IgD-negative memory B cell (primary cell): ENCODE measurements around the gene GAL3ST1. TPM values are rescaled to one million over a fixed set of nuclear protein-coding genes. Genes with fewer than 3 reads are reported as not detected.
"Not testable (repeated sequence)": the region's sequence is repeated elsewhere in the genome, so short reads cannot be mapped to it uniquely, and the experiment has no call there.

Experiments used
- H3K27ac Mint-ChIP-seq, 3 donors: one replicate each; pipeline ENCODE4 v1.8.0; 2020 to 2022; ENCODE audit warnings: mild to moderate bottlenecking in 3 of 3, mixed read lengths in 3 of 3, moderate library complexity in 1 of 3
- H3K27me3 Mint-ChIP-seq: one replicate; pipeline ENCODE4 v1.8.0; 2021; ENCODE audit warnings: mixed read lengths
- H3K36me3 Mint-ChIP-seq: one replicate; pipeline ENCODE4 v1.8.0; 2020; ENCODE audit warnings: mild to moderate bottlenecking, mixed read lengths
- H3K4me1 Mint-ChIP-seq, 3 donors: one replicate each; pipeline ENCODE4 v1.8.0; 2020 to 2022; ENCODE audit warnings: mixed read lengths in 3 of 3, mild to moderate bottlenecking in 1 of 3
- H3K4me3 Mint-ChIP-seq, 4 donors: one replicate each; pipeline ENCODE4 v1.8.0; 2020 to 2022; ENCODE audit warnings: mild to moderate bottlenecking in 4 of 4, mixed read lengths in 4 of 4, moderate library complexity in 3 of 4
- H3K9me3 Mint-ChIP-seq, 3 donors: one replicate each; pipeline ENCODE4 v1.8.0; 2020 to 2021; ENCODE audit warnings: mixed read lengths in 3 of 3, mild to moderate bottlenecking in 1 of 3
- polyA plus RNA-seq: library from polyadenylated mRNA; unstranded; fragments of 300-500 nt; fragmentation: Illumina TruSeq; gene quantifications from one replicate; pipeline ENCODE4 v1.2.3, GENCODE V29; 2021

GAL3ST1 gene
- polyA plus RNA-seq, 1 donor from 2014 or later = not detected

DNA sequence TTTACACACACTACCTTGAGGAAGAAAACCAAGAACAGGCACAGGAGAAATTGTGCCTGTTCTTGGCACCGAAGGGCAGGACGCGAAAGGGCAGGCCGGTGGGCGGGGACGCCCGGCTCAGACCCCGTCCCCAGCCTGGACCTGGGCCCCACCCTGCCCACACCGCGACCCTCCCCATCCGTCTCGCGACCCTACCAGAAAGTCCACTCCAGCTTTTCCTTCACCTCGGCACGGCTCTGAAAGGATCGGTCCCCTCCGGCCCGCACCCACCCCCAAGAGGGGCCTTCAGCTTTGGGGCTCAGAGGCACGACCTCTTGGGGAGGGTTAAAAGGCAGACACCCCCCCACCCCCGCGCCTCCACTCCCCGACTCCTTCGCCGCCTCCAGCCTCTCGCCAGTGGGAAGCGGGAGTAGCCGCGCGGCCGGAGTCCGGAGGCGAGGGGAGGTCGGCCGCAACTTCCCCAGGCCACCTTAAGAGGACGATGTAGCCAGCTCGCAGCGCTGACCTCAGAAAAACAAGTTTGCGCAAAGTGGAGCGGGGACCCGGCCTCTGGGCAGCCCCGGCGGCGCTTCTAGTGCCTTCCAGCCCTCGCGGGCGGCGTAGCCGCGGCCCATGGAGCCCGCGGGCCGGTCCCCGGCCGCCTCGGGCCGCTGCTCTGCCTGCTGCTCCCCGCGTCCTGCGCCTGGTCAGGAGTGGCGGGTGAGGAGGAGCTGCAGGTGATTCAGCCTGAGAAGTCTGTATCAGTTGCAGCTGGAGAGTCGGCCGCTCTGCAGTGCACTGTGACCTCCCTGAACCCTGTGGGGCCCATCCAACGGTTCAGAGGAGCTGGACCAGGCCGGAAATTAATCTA, 32.3 kb downstream of the GAL3ST1 start:
- Mint-ChIP-seq H3K4me3 (no peak overlapping the region), H3K27me3 (peaks cover 31% of the 10 kb centered on the region), H3K27ac (no peak overlapping the region), H3K9me3 (no peaks in the 10 kb centered on the region), H3K36me3 (peaks cover 1% of the 10 kb centered on the region), H3K4me1 (peaks cover 0 to 3% (median 0%) of the 10 kb centered on the region in 3 donors)

DNA sequence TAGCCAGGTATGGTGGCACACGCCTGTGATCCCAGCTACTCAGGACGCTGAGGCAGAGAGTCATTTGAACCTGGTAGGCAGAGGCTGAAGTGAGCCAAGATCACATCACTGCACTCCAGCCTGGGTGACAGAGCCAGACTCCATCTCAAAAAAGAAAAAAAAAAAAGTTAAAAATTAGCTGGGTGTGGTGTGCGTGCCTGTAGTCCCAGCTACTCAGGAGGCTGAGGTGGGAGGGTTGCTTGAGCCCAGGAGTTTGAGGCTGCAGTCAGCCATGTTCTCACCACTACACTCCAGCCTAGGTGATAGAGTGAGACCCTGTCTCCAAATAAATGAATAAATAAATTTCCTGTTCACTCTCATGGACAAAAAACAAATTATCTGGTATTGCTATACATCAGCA, 33.0 kb downstream of the GAL3ST1 start:
- H3K9me3 Mint-ChIP-seq, H3K4me1 Mint-ChIP-seq, H3K4me3 Mint-ChIP-seq, H3K27ac Mint-ChIP-seq, H3K36me3 Mint-ChIP-seq: not testable (repeated sequence)
- H3K27me3 Mint-ChIP-seq = peaks cover 27% of the 10 kb centered on the region

DNA sequence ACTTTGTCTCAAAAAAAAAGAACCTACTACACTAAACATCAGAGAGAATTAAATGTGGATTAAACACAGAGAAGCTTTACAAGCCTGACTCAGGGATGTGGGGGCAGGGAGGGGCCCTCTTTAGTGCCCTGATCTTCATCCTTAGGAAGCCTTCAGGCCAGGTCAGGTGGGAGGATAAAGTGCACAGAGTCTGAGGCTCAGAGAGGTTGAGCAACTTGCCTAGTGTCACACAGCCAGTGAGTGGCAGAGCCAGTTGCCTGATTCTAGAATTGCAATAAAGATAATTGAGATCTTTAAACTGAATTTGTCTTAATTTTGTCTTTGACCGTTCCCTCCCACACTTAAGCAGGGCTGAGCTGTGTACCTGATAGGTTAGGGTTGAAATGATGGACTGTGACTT, 35.1 kb downstream of the GAL3ST1 start:
- peaks cover 19% of the 10 kb centered on the region for H3K27me3 Mint-ChIP-seq
- H3K9me3 Mint-ChIP-seq = no peaks in the 10 kb centered on the region
- H3K36me3 Mint-ChIP-seq = peaks cover 3% of the 10 kb centered on the region
- H3K4me1 Mint-ChIP-seq = peaks cover 0 to 7% (median 3%) of the 10 kb centered on the region in 3 donors
- no peak overlapping the region for H3K27ac Mint-ChIP-seq
- H3K4me3 Mint-ChIP-seq = no peak overlapping the region

DNA sequence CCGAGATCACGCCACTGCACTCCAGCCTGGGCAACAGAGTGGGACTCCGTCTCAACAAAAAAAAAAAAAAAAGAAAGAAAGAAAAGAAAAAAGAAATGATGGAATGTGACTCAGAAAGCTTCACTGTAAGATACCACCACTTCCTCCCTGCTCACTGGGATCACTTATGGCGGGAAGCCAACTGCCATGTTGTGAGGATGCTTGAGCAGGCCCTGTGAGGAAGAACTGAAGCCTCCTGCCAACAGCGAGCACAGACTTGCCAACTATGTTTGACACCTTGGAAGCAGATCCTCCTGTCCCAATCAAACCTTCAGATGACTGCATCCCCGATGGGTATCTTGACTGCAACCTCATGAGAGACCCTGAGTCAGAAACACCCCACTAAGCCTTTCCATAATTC, 36.2 kb downstream of the GAL3ST1 start:
- Mint-ChIP-seq H3K27me3 (peaks cover 13% of the 10 kb centered on the region), H3K4me3 (no peak overlapping the region), H3K4me1 (peaks cover 2 to 7% (median 3%) of the 10 kb centered on the region in 3 donors)

DNA sequence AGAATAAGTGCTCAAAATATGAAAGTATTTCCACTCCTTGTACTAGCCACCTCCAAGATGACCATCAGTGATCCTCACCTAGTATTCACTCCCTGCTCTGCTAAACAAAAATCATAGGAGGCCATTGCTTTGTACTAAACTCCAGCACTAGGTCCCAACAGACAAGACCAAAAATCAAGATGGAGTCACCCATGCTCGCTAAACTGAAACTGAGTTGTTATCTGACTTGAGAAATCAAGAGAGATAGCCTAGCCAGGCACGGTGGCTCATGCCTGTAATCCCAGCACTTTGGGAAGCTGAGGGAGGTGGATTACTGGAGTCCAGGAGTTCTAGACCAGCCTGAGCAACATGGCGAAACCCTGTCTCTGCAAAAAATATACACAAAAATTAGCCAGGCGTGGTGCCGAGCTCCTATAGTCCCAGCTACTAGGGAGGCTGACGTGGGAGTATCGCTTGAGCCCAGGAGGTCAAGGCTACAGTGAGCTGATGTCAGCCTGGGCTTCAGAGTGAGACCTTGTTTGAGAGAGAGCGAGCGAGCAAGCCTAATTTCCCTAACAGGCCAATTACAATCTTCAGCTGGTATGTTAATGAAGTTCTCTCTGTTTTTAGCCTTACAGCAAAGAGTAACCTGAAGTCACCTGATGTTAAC, 37.3 kb downstream of the GAL3ST1 start:
- peaks cover 2 to 5% (median 3%) of the 10 kb centered on the region in 3 donors for H3K4me1 Mint-ChIP-seq

More for the DNA sequence above, 36.2 kb downstream of the GAL3ST1 start:
- Mint-ChIP-seq H3K9me3 (no peaks in the 10 kb centered on the region), H3K27ac (no peak overlapping the region), H3K36me3 (peaks cover 5% of the 10 kb centered on the region)

DNA sequence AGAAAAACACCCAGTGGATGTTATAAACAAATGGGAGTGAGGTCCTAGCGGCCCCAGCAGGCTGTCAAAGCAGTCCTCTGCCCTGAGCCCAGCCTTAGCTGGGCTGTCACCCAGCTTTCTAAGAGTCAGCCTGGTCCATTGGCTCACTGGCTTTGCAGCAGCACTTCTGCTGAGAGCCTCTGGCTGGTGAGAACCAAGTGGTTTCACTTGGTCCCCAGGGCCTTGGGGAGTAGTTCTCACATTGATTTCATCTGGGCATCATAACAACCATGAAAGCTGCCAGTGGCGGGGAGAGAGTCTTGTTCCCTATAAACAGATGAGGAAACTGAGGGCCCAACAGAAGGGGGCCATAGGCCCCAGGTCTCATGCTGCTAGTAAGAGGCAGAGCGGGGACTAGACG, 39.3 kb downstream of the GAL3ST1 start:
- Mint-ChIP-seq H3K36me3 (peaks cover 5% of the 10 kb centered on the region), H3K4me1 (peaks cover 2 to 4% (median 3%) of the 10 kb centered on the region in 3 donors), H3K27me3 (no peaks in the 10 kb centered on the region), H3K9me3 (no peaks in the 10 kb centered on the region), H3K4me3 (no peak overlapping the region), H3K27ac (no peak overlapping the region)

More for the DNA sequence above, 37.3 kb downstream of the GAL3ST1 start:
- H3K4me3 Mint-ChIP-seq = peak overlapping the region in 1 of 4 donors; percentile 8
- H3K27me3 Mint-ChIP-seq = peaks cover 6% of the 10 kb centered on the region
- peak overlapping the region in 1 of 3 donors; percentile 40 for H3K27ac Mint-ChIP-seq
- H3K36me3 Mint-ChIP-seq = peaks cover 5% of the 10 kb centered on the region
- H3K9me3 Mint-ChIP-seq = no peaks in the 10 kb centered on the region

DNA sequence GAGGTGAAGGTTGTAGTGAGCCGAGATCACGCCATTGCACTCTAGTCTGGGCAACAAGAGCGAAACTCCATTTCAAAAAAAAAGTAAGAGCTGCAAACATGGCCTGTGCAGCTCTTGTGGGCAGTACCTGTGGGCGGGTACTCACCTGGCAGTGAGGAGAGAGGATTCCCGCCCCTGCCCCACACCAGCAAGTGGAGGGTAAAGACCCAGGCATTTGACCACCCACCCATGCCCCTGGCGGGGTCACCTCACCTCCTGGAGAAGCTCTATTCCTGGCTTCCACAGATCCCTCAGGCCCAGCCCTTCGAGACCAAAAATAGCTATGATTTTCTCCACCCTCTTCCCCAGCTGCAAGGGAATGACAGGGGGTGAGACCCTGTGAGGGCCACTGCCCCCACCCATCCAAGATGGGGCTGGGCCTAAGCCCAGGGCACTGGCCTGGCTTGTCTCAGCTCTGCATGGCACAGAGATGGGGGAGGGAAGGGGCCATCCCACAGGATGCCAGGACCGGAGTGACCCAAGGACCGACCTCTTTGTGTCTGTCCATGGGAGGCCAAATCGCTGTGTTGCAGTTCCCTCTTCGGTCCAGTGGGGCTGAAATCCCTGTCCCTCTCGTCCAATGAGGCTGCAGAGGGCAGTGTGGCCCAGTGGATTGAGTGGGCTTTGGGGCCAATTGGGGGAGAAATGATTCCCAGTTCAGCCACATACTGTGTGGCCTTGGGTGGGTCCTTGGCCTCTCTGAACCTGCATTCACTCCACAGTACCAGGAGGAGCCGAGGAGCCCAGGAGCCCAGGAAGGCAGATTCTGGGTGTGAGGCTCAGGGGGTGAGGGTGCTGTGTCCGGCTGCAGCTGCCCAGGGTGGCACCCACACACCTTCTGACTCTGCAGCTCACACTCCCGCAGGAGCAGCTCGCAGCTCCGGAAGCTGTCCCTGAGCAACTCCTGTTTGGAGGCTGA, 42.5 kb downstream of the GAL3ST1 start:
- no peaks in the 10 kb centered on the region for H3K9me3 Mint-ChIP-seq
- no peak overlapping the region for H3K27ac Mint-ChIP-seq
- H3K4me3 Mint-ChIP-seq = no peak overlapping the region
- no peaks in the 10 kb centered on the region for H3K27me3 Mint-ChIP-seq
- peaks cover 2% of the 10 kb centered on the region for H3K36me3 Mint-ChIP-seq
- peaks cover 2 to 3% (median 2%) of the 10 kb centered on the region in 3 donors for H3K4me1 Mint-ChIP-seq

DNA sequence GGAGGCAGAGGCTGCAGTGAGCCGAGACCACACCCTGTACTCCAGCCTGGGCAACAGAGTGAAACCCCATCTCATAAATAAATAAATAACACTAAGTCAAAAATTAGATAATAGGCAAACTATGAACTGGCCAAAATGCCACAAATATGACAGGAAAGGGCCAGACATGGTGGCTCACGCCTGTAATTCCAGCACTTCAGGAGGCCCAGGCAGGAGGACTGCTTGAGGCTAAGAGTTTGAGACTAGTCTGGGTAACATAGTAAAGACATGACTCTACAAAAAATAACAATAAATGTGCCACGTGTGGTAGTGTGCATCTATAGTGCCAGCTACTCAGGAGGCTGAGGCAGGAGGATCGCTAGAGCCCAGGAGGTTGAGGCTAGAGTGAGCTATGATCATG, 47.8 kb downstream of the GAL3ST1 start:
- Mint-ChIP-seq H3K4me1 (no peaks in the 10 kb centered on the region), H3K27me3 (peaks cover 6% of the 10 kb centered on the region), H3K27ac (no peak overlapping the region), H3K9me3 (peaks cover 0 to 2% (median 0%) of the 10 kb centered on the region in 3 donors), H3K4me3 (no peak overlapping the region), H3K36me3 (no peaks in the 10 kb centered on the region)

DNA sequence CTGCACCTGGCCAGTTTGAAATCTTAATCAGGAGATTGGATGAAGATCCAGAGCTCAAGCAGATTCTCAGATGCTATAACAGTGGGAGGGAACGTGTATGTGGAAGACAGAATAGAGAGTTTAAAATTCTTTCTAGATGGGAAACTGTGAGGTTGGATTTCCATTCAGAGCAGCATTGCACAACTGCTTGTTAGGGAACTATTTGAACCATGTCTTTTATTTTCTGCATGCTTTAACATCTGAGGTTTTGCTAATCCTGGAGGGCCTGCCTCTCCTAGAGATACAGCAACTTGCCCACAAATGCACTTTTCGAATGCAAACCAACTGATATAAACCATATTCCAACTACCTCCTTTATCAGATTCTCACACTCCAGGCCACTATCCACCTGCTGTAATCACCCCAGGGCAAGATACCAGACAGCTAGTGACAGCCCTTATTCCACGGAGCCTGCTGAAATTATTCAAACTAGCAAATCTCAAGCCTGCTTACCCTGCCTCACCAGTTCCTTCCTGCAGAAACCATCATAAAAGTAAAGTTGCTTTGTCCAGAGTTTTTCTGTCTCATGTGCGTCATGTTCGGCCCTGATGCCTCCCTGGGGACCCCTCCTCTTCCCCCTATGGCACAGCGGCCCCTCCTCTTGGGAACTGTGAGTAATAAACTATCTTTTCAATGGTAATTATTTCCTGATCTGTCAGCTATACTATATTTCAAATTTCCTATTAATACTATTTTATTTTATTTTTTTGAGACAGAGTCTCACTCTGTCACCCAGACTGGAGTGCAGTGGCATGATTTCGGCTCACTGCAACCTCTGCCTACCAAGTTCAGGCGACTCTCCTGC, 50.6 kb downstream of the GAL3ST1 start:
- H3K4me1 Mint-ChIP-seq = no peaks in the 10 kb centered on the region
- no peak overlapping the region for H3K27ac Mint-ChIP-seq
- peaks cover 0 to 2% (median 0%) of the 10 kb centered on the region in 3 donors for H3K9me3 Mint-ChIP-seq
- no peaks in the 10 kb centered on the region for H3K36me3 Mint-ChIP-seq
- H3K4me3 Mint-ChIP-seq = no peak overlapping the region
- H3K27me3 Mint-ChIP-seq = peaks cover 6% of the 10 kb centered on the region

DNA sequence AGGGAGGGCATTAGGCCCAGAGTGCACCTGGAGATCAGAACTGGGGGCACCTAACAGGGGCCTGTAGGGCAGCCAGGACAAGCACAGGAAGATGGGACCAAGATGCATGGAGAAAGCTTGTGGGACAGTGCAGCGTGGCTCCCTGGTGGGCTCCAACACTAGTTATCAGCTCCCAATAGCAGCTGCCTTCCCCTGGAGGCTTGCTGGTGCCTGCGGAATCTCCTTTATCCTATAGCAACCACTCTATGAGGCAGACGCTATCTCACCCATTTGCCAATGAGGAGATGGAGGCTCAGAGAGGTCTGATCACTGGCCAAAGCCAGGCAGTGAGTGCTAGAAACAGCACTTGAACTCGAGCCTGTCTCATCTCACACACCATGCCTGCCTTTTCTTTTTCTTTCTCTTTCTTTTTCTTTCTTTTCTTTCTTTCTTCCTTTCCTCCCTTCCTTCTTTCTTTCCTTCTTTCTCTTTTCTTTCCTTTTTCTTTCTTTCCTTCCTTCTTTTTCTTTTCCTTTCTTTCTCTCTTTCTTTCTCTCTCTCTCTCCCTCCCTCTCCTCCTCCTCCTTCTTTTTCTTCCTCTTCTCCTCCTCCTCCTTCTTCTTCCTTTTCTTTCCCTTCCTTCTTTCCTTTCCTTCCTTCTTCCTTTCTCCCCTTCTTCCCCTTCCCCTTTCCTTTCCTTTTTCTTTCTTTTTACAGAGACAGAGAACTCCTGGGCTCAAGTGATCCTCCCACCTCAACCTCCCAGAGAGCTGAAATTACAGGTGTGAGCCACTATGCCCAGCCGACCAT, 52.9 kb downstream of the GAL3ST1 start:
- H3K4me1 Mint-ChIP-seq = no peaks in the 10 kb centered on the region
- H3K27ac Mint-ChIP-seq = no peak overlapping the region
- peaks cover 9% of the 10 kb centered on the region for H3K27me3 Mint-ChIP-seq
- H3K9me3 Mint-ChIP-seq = peaks cover 0 to 2% (median 0%) of the 10 kb centered on the region in 3 donors
- H3K4me3 Mint-ChIP-seq = no peak overlapping the region
- H3K36me3 Mint-ChIP-seq = no peaks in the 10 kb centered on the region

DNA sequence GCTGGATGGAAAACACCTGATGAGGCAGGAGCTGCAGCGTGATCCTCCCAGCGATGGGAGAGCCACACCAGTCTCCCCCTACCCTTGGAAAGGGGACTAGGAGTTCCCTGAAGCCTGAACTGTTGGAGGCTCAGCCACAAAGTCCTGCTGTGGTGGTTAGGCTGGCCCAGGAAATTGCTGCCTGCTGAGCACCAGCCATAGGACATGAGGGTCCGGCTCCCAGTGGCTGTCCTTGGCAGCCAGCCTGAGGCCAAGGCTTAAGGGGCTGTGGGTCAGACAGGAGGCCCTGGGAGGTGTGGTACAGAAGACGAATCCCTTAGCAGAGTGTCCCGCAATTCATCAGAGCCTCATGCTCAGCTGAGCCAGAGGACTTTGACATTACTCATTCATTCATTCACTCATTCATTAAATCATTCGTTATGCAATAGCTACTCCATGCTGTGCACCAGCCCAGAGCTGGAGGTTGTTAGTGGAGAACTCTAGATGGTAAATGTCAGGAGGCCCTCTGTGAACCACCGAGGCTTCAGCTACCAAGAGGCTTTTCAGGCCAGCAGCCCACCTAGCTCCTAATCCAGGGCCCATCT, 54.5 kb downstream of the GAL3ST1 start:
- H3K27me3 Mint-ChIP-seq = peaks cover 8% of the 10 kb centered on the region
- H3K36me3 Mint-ChIP-seq = no peaks in the 10 kb centered on the region

DNA sequence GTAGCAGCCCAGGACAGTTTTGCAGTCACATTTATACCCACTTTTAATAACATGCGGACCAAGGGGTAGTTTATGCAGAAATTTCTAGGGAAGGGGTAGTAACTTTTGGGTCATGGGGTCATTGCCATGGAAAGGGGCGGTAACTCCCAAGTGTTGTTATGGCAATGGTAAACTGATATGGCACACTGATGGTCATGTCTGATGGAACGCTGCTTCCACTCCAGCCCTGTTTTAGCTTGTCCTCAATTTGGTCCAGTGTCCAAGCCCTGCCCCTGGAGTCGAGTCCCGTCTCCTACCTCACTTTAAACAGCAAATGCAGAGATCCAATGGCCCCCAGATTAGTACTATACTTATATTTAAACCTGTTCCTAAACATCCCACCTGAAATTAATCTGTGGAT, 57.7 kb downstream of the GAL3ST1 start:
- H3K27me3 Mint-ChIP-seq = peaks cover 7% of the 10 kb centered on the region
- no peaks in the 10 kb centered on the region for H3K9me3 Mint-ChIP-seq
- H3K4me1 Mint-ChIP-seq = no peaks in the 10 kb centered on the region
- H3K27ac Mint-ChIP-seq = no peak overlapping the region
- no peaks in the 10 kb centered on the region for H3K36me3 Mint-ChIP-seq
- no peak overlapping the region for H3K4me3 Mint-ChIP-seq

More for the DNA sequence above, 54.5 kb downstream of the GAL3ST1 start:
- H3K27ac Mint-ChIP-seq = no peak overlapping the region
- H3K4me3 Mint-ChIP-seq = no peak overlapping the region
- H3K4me1 Mint-ChIP-seq = no peaks in the 10 kb centered on the region
- peaks cover 0 to 2% (median 0%) of the 10 kb centered on the region in 3 donors for H3K9me3 Mint-ChIP-seq

DNA sequence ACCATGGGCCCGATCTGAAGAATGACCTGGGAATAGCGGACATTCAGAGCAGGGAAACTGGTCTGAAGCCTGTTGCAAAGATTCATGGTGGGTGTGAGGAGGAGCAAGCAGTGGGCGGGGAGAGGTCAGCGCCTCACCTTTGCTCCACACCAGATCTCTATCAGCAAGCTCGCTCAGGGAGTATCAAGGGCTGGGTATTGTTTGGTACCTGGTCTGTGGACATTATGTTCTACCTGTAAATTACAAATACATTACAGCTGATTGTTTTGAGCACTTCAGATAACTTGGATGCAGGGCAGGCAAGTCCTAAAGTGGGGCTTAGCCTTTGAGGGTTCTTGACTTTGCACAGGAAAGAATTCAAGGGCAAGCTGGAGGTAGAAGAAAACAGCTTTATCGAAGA, 58.2 kb downstream of the GAL3ST1 start:
- Mint-ChIP-seq H3K27ac (no peak overlapping the region), H3K4me1 (no peaks in the 10 kb centered on the region), H3K4me3 (no peak overlapping the region), H3K36me3 (no peaks in the 10 kb centered on the region), H3K9me3 (no peaks in the 10 kb centered on the region), H3K27me3 (peaks cover 7% of the 10 kb centered on the region)
